HG02610 (cell line): ENCODE data around the gene SGCD.

Source experiments
- ATAC-seq: cut with Tn5 transposase; IDR thresholded peaks from one replicate; pipeline ENCODE4 v1.9.1; 2021; ENCODE audit warnings: mild to moderate bottlenecking, moderate library complexity; ENCODE audit not compliant: unreplicated experiment

The SGCD gene

DNA sequence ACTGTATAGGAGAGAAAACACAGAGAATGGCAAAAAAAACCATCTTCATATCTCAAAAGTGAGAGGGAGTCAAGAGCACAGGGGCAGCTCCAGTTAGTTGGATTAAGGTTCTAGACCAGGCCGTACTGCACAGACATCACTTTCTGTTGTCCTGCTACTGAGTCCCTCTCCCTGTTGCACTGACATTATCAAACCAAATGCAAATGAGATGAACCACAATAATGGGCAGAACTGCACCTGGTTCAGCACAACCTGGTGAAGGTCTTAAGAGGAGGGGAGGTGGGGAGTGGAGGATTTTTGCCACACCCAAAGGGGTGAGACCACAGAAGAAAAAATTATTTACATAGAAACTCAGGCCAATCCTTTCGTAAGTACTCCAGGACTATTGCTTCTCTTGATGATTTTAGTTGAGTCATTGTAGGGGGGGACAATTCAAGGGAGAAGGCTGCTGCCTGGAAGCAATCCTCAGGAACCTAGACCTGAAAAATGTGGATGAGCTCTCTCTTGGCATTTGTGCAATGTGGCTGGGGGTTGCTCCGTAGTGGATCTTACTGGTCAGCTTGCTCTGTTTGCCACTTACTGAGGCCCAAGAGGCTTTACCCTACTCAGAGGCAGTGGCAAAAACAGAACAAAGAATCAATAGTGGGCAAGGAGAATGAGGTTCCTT, 428.6 kb downstream of the SGCD start:
- no peak for ATAC-seq

DNA sequence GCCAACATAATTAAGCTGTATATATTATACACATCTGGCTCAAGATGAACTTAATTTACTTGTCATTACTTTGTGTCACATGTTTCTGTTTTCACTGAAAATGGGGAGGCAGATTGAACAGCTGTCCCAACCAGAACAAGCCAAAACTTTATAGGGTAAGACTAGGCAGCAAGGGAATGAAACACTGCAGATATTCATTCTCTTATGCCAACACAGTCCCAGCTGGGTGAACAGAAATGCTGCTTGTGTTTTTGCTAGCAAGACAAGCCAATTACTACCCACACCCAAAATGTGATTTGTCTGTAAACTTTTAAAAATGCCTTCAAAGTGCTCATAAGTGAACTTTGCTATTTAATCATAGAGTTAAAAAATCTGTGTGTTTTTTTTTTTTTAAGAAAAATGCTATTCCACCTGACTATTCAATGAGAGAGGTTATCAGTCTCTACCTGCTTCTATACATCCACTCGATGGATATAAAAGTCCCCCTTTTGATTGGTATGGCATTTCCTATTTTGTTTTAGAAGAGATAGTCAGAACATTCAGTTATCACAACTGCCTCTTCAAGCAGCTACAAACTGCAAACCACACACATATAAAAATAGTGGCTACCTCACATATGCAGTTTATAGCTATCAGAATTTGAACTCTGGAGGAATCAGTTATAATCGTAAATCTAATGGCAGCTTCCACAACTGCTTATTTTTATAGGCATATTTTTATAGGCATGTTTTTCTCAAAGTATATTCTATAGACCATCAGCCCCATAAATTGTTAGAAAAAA, 431.2 kb downstream of the SGCD start:
- ATAC-seq: no peak

DNA sequence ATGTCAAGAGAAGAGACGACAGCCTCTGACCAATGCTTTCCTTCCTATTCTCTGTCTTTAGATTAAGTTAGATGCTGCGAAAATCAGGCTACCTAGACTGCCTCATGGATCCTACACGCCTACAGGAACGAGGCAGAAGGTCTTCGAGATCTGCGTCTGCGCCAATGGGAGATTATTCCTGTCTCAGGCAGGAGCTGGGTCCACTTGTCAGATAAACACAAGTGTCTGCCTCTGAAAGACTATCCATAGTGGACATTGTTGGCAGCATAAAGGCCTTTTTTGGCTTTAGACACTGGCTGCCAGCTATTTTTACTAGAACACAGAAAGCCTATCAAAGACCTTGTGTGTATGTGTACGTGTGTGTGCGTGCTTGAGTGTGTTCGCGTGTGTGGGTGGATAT, 432.2 kb downstream of the SGCD start:
- no peak for ATAC-seq

DNA sequence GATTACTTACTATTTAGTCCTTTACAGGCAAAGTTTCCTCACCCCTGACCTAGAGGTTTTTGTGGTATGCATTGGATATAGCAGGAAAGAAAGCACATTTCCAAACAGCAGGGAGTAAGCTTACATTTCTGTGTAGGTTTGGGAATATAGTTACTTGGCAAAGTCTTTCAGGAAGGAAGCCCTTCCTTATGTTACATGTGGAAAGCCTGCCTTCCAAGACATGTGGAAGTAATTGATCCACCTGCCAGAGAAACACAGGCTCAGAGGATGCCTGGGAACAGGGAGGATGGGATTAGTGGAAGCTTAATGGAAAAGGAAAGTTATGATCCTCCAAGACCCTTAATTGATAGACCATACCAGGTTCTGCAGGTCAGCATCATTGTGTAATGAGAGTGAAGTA, 435.8 kb downstream of the SGCD start:
- no peak for ATAC-seq

- no peak for ATAC-seq
These were observed 437.4 kb downstream of the SGCD start for GRCh38 chr5:156764176-156764971.

- no peak for ATAC-seq
These were observed 447.3 kb downstream of the SGCD start for GRCh38 chr5:156774273-156774672.

GRCh38 chr5:156778139-156778706, 451.3 kb downstream of the SGCD start:
- no peak for ATAC-seq

- ATAC-seq: no peak
These were observed 451.8 kb downstream of the SGCD start for GRCh38 chr5:156778752-156779151.

GRCh38 chr5:156779436-156779835, 452.5 kb downstream of the SGCD start:
- no peak for ATAC-seq

GRCh38 chr5:156783092-156783491, 456.1 kb downstream of the SGCD start:
- ATAC-seq: peak; percentile 53

DNA sequence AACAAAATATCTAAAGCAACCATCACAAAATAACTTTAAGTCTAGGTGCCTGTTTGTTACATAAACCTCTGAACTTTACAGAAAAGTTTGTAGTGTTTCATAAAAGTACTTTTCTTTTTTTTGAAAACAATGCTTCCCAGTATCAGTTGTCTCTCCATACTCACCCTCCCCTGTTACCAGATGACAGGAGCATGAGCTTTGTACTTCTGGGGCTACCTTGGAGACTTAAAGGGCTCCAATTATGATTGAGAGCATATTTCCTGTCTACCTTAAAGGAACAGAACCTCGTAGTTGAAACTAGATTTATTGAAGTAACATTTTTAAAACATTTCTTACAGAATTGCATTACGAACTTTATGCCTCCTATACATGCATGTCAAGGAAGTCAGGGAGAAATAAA, 467.7 kb downstream of the SGCD start:
- ATAC-seq: no peak

- ATAC-seq: no peak
These were observed 471.2 kb downstream of the SGCD start for GRCh38 chr5:156798201-156798600.

GRCh38 chr5:156799171-156799570, 472.2 kb downstream of the SGCD start:
- ATAC-seq: no peak

GRCh38 chr5:156800929-156801328, 474.0 kb downstream of the SGCD start:
- ATAC-seq: no peak

- no peak for ATAC-seq
These were observed 475.5 kb downstream of the SGCD start for GRCh38 chr5:156802501-156802900.

GRCh38 chr5:156803404-156803803, 476.4 kb downstream of the SGCD start:
- no peak for ATAC-seq

- no peak for ATAC-seq
These were observed 486.0 kb downstream of the SGCD start for GRCh38 chr5:156812959-156813358.

DNA sequence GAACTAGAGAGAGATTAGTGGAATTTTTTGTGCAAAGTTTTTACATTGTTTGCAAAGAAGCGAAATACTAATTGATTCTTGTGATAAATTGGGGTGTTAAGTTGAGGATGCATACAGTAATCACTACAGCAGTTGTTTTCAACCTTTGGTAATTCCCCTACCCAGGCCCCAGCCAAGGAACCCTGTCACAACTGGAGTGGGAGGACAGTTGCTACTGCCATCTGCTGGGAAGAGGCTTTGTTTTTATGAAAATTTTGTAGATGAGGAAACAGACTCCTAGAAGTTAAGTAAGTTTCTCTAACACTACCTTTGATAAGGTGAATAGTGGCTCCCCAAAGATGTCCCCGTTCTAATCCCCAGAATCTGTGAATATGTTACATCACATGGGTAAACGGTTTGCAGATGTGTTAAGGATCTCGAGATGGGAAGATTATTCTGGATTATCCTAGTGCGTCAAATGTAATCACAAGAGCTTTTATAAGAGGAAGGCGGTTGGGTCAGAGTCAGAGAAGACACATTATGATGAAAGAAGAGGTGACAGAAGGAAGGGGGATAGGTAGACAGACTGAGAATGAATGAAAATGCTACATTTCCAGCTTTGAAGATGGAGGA, 489.1 kb downstream of the SGCD start:
- peak; percentile 69 for ATAC-seq
